GM12891 (cell line): ENCODE measurements around the gene APOBEC3C.
"Not testable (repeated sequence)": the region's sequence is repeated elsewhere in the genome, so short reads cannot be mapped to it uniquely, and the experiment has no call there.

ENCODE experiments used
- DNase-seq: peaks from one replicate; pipeline ENCODE4 v3.0.0; 2011; ENCODE audit warnings: low spot score; ENCODE audit not compliant: insufficient read length
- FAIRE-seq: peaks from 2 replicates; lab custom pipeline; 2011; peaks lifted over from hg19 to GRCh38; lab: Jason Lieb, UNC
- PAX5 ChIP-seq: IDR thresholded peaks from 2 replicates; pipeline ENCODE4 v1.6.1; 2011; ENCODE audit warnings: low read length, moderate library complexity, mild to moderate bottlenecking; ENCODE audit not compliant: insufficient read depth, severe bottlenecking
- POLR2A ChIP-seq: IDR thresholded peaks from 2 replicates; pipeline ENCODE4 v1.6.1; 2011; ENCODE audit warnings: low read depth, low read length, control low read depth
- POLR2AphosphoS5 ChIP-seq: IDR thresholded peaks from 2 replicates; pipeline ENCODE4 v1.6.1; 2011; ENCODE audit warnings: low read depth, low read length, control low read depth
- POU2F2 ChIP-seq: IDR thresholded peaks from 2 replicates; pipeline ENCODE4 v1.6.1; 2011; ENCODE audit warnings: low read depth, mild to moderate bottlenecking, control low read depth, low read length, moderate library complexity
- SPI1 ChIP-seq: IDR thresholded peaks from 2 replicates; pipeline ENCODE4 v1.6.1; 2011; ENCODE audit warnings: low read depth, low read length, control low read depth
- TAF1 ChIP-seq: IDR thresholded peaks from 2 replicates; pipeline ENCODE4 v1.6.1; 2011; ENCODE audit warnings: low read depth, low read length, control low read depth

The APOBEC3C gene

DNA sequence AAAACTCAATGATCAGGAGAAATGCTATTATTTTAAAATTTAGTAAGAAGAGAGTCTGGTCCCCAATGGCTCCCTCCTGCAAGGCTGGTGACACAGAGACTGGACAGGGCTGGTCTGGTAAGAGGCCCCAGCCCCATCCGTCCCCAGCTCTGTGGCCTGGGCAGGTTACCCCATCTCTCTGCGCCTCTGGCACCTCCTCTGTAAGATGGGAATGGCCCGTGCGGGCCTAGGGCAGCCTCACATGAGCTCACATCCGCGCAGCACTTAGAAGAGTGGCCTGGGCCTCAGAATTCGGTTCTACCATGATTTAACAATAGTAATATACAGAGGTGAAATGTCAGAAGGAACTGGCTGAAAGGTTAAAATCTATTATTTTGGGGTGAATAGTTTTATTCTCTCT is 27.9 kb downstream of the APOBEC3C start:
- FAIRE-seq (no peak), DNase-seq (no peak)
- TF ChIP-seq TAF1 (no peak), POU2F2 (no peak), PAX5 (no peak), SPI1 (no peak), POLR2AphosphoS5 (no peak), POLR2A (no peak)

DNA sequence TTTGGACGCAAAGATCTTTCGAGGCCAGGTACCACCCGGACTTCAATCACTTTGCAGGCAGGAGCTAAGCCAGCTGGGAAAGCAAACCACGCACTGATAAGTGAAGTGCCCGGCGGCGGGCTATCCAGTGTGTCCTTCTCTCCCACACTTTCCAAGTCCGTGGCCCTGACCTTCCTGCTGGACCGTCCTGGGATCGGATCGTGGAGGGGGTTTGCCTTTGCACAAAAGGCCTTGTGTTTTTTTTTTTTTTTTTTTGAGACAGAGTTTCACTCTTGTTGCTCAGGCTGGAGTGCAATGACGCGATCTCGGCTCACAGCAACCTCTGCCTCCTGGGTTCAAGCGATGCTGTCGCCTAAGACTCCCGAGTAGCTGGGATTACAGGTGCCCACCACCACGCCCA is 29.0 kb downstream of the APOBEC3C start:
- DNase-seq, FAIRE-seq: not testable (repeated sequence)

DNA sequence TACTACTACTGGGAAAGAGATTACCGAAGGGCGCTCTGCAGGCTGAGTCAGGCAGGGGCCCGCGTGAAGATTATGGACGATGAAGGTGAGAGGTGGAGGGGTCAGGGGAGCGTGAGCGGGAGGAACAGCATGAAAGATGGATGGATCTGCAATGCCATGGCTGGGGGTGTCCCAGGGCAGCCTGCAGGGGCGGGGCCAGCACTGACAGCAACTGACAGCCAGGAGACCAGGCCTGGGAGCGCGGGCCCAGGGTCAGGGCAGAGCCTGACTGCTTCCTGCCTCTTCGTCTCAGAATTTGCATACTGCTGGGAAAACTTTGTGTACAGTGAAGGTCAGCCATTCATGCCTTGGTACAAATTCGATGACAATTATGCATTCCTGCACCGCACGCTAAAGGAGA is 31.1 kb downstream of the APOBEC3C start:
- not testable (repeated sequence) for FAIRE-seq, DNase-seq

DNA sequence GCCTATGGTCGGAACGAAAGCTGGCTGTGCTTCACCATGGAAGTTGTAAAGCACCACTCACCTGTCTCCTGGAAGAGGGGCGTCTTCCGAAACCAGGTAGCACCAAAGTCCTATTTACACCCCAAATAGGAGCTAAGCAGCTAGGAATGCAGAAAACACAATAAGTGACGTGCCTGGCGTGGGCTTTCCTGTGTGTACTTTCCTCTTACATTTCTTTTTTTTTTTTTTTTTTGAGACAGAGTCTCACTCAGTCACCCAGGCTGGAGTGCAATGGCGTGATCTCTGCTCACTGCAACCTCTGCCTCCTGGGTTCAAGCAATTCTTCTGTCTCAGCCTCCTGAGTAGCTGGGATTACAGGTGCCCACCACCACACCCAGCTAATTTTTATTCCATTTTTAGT is 35.4 kb downstream of the APOBEC3C start:
- DNase-seq, FAIRE-seq: not testable (repeated sequence)

DNA sequence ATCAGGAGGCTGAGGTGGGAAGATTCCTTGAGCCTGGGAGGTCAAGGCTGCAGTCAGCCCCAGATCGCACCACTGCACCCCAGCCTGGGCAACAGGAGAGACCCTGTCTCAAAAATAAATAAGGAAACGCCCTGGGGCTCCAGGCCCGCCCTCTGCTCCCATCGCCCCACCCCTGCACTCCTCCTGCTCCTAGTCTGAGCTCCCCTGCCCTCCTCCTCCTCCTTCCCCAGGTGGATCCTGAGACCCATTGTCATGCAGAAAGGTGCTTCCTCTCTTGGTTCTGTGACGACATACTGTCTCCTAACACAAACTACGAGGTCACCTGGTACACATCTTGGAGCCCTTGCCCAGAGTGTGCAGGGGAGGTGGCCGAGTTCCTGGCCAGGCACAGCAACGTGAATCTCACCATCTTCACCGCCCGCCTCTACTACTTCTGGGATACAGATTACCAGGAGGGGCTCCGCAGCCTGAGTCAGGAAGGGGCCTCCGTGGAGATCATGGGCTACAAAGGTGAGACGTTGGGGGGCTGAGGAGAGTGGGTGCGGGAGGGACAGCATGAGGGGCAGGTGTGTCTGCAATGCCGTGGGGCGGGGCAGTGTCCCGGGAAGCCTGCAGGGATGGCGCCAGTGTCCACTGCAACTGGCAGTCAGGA is 37.9 kb downstream of the APOBEC3C start:
- not testable (repeated sequence) for FAIRE-seq, DNase-seq

DNA sequence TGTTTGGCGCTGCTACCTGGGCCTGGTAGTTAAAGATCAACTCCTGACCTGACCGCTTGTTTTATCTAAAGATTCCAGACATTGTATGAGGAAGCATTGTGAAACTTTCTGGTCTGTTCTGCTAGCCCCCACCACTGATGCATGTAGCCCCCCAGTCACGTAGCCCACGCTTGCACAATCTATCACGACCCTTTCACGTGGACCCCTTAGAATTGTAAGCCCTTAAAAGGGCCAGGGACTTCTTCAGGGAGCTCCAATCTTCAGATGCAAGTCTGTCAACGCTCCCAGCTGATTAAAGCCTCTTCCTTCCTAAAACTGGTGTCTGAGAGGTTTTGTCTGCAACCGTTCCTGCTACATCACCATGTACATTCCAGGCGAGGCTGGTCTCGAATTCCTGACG is 41.6 kb downstream of the APOBEC3C start:
- DNase-seq (no peak), FAIRE-seq (no peak)
- TF ChIP-seq TAF1 = no peak
- no peak for TF ChIP-seq SPI1
- no peak for TF ChIP-seq POLR2A
- no peak for TF ChIP-seq POU2F2
- TF ChIP-seq PAX5 = no peak
- TF ChIP-seq POLR2AphosphoS5 = no peak

DNA sequence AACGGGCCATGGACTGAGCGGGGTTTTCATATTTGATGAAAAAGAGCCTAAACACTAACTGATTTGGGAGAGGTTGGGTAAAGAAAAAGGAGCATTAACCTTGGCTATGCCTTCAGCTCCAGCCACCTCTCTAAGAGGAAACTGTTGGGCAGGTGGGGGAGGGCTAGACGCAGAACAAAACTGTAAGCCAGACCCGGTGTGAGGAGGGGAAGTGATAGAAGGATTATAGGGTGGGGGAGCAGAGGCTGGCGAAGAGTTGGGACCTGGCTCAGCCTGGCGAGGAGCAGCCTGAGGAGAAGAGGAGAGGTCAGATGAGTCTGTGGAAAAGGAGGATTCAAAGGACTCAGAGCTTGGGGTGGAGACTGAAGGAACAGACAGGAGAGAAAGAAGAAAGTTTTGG is 47.2 kb downstream of the APOBEC3C start:
- TF ChIP-seq SPI1 = peak; percentile 58
- FAIRE-seq = peak; percentile 69
- not testable (repeated sequence) for DNase-seq

DNA sequence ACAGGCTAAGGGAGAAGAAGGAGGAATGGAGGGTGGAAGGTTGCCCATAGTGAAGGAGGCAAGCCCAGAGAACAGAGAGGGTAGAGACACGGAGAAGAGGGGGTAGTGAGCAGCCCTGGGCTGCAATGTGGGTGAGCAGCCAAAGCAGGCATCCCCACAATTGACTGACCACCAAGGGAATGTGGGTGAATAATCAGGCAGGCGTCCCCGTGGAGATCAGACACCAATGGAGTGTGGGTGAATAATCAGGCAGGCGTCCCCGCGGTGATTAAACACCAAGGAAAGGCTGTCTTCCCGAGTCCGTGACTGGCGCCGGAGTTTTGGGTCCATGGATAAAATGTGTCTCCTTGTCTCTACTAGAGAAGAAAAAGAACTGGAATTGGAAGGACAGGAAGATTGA is 47.9 kb downstream of the APOBEC3C start:
- DNase-seq, FAIRE-seq: not testable (repeated sequence)

DNA sequence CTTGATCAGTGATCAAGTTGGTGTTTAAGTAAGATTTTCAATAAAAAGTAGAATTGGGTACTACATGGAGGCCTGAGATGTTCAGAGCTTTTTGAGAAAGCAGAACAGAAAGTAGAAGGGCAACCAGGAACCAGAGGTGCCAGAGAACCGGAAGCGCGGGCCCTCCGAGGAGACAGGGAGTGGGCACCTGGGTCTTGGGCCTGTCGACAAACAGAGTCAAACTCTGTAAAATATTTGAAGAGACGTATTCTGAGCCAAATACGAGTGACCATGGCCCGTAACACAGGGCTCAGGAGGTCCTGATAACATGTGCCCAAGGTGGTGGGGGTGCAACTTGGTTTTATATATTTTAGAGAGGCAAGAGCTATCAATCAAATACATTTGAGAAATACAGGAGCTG is 49.8 kb downstream of the APOBEC3C start:
- FAIRE-seq = peak; percentile 87
- TF ChIP-seq SPI1 = peak; percentile 63
- not testable (repeated sequence) for DNase-seq

DNA sequence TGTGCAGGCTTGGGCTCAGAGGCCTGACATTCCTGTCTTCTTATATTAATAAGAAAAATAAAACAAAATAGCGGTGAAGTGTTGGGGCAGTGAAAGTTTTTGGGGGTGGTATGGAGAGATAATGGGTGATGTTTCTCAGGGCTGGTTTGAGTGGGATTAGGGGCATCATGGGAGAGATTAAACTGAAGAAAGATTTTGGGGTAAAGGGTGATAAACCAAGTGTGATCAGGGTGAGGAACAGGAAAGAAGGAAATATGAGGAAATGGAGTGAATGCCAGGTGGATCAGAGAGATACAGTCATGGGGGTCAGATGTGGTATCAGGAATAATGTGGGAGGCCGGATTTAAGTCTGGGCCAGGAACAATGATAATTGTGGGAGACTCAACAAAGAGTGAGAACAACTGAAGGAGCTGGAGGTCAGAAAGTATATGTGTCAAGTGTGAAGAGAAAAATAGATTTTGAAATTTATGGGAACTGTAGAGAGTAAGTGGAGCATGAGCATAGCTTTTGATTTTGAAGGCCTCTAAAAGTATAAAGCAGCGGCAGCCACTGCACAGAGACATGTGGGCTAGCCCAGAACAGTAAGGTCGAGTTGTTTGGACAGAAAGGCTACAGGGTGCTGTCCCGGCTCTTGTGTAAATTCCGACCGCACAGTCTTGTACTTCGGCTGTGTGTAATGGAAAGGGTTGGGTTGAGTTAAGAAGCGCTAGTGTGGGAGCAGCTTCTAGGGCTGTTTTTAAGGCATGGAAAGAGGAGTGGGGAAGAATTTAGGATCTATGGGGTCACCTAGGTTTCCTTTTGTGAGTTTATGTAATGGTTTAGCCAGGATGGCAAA is 52.6 kb downstream of the APOBEC3C start:
- peak; percentile 78 for FAIRE-seq

DNA sequence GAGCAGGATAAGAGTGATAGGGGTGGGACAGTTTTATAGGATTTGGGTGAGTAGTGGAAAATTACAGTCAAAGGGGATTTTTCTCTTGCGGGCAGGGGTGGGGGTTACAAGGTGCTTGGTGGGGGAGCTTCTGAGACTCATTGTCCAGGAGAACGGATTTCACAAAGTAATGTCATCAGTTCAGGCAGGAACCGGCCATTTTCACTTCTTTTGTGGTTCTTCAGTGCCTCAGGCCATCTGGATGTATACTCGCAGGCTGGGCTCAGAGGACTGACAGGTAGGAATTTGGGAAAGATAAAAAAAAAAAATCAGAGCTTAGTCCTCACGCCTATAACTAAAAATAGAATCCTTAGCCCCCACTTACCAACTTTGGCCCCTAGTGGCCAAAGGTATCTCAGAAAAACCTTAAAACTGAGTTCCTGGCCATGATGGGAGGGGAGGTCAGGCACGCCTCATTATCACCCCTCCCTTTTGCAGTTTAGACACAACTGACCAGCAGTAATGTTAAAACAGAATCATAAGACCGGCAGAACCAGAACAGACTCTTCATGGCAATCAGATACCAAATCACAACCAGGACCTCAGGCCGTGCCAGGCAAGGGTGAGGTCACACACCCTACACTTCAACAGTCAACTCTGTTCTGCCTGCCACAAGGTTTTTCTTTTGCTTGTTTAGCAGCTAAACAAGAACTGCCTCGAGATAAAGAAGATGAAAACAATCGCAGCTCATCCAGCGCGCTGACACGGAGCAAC is 54.2 kb downstream of the APOBEC3C start:
- TF ChIP-seq POU2F2 (no peak), PAX5 (no peak), TAF1 (no peak), SPI1 (0 out of 2 replicates have a peak, but pooled peaks have one; percentile 14), POLR2AphosphoS5 (no peak), POLR2A (no peak)
- DNase-seq (no peak), FAIRE-seq (peak; percentile 82)

More for the DNA sequence above, 52.6 kb downstream of the APOBEC3C start:
- TF ChIP-seq POLR2AphosphoS5 (peak; percentile 63; the same call in 1 of the 2 replicates), POLR2A (peak; percentile 82), TAF1 (peak; percentile 49; the same call in 1 of the 2 replicates)
- not testable (repeated sequence) for DNase-seq
